ENCODE measurements around the gene PHIP. TPM values are rescaled to one million over a fixed set of nuclear protein-coding genes. Genes with fewer than 3 reads are reported as not detected.

PHIP gene
- total RNA-seq, 6 experiments from 2014 or later: 15.7 to 18.7 (median 17.6) TPM

DNA sequence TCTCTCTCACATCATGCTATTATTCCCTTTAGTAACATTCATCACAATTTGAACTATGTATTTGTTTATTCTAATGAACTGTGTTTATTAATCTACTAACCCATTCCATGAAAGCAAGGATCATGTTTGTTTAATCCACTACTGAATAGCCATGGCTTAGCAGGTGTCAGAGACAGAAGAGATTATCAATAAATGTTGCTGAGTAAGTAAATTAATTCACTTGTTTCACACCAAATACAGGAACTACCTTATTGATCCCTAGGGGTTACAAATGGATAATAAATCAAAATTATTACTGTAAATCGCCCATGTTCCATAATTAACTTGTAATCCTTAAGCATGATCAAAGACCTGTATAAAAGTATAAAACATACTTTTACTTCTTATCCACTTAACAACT lies 76.6 kb downstream of the PHIP start:
- TF ChIP-seq, protein P1, sequence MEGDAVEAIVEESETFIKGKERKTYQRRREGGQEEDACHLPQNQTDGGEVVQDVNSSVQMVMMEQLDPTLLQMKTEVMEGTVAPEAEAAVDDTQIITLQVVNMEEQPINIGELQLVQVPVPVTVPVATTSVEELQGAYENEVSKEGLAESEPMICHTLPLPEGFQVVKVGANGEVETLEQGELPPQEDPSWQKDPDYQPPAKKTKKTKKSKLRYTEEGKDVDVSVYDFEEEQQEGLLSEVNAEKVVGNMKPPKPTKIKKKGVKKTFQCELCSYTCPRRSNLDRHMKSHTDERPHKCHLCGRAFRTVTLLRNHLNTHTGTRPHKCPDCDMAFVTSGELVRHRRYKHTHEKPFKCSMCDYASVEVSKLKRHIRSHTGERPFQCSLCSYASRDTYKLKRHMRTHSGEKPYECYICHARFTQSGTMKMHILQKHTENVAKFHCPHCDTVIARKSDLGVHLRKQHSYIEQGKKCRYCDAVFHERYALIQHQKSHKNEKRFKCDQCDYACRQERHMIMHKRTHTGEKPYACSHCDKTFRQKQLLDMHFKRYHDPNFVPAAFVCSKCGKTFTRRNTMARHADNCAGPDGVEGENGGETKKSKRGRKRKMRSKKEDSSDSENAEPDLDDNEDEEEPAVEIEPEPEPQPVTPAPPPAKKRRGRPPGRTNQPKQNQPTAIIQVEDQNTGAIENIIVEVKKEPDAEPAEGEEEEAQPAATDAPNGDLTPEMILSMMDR (IDR thresholded peaks at IDR 0.05): no peak
- Mint-ChIP-seq H3K27ac (no peak overlapping the region), H3K4me3 (no peak overlapping the region), H3K36me3 (ENCODE audit: low read depth) (peaks cover 31% of the 10 kb centered on the region), H3K27me3 (ENCODE audit: insufficient read depth) (no peaks in the 10 kb centered on the region), H3K4me1 (ENCODE audit: low read depth) (peaks cover 21% of the 10 kb centered on the region), H3K9me3 (no peaks in the 10 kb centered on the region)
- no peak for DNase-seq

DNA sequence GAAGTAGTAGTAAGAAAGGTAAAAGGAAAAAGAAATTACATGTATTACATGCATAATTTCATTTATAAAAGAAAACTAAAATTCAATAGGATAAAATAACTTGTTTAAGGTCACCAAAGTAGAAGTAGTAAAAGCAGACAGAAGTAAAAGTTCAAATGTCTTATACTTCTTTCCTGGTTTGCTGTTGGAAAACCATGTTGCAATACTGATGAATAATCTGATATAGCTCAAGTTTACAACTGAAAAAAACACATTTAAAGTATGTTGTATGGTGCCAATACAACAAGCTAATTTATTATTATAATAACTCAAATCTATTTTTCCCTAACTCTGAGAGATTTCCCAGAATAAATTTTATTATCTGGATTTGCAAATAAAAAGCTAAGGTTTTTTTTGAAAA lies 78.3 kb downstream of the PHIP start:
- Mint-ChIP-seq H3K27ac (no peak overlapping the region), H3K36me3 (ENCODE audit: low read depth) (peaks cover 39% of the 10 kb centered on the region)
- DNase-seq: no peak

DNA sequence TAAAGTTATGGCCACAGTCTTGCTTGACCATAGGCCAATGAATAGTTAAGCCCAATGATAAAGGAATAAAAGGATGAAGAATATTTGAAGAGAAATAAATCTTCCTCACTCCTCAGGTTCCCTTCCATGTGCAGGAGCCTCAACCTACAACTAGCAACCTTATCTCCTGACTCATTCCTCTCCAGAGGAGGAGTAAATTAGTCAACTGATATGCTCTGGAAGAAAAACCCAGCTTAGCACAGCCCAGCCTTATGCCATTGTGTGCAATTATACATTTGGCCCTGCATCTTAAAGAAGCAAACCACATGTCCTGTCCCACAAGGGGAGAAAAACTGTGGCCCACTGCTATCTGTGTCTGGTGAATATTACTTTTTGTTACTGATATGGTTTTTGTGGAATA lies 82.1 kb downstream of the PHIP start:
- no peaks in the 10 kb centered on the region for H3K9me3 Mint-ChIP-seq
- H3K4me3 Mint-ChIP-seq: no peak overlapping the region
- H3K27ac Mint-ChIP-seq: no peak overlapping the region
- TF ChIP-seq, protein P1 (IDR thresholded peaks at IDR 0.05): no peak
- no peak for DNase-seq
- peaks cover 53% of the 10 kb centered on the region for H3K36me3 Mint-ChIP-seq (ENCODE audit: low read depth)
- no peaks in the 10 kb centered on the region for H3K27me3 Mint-ChIP-seq (ENCODE audit: insufficient read depth)
- H3K4me1 Mint-ChIP-seq (ENCODE audit: low read depth): 0 out of 2 replicates have a peak, but pooled peaks cover 4% of the 10 kb centered on the region

More for the DNA sequence above, 78.3 kb downstream of the PHIP start:
- Mint-ChIP-seq H3K9me3 (no peaks in the 10 kb centered on the region), H3K4me3 (no peak overlapping the region), H3K27me3 (ENCODE audit: insufficient read depth) (no peaks in the 10 kb centered on the region), H3K4me1 (ENCODE audit: low read depth) (peaks cover 5% of the 10 kb centered on the region; the same call in 1 of the 2 replicates)
- TF ChIP-seq, protein P1 (IDR thresholded peaks at IDR 0.05): no peak

DNA sequence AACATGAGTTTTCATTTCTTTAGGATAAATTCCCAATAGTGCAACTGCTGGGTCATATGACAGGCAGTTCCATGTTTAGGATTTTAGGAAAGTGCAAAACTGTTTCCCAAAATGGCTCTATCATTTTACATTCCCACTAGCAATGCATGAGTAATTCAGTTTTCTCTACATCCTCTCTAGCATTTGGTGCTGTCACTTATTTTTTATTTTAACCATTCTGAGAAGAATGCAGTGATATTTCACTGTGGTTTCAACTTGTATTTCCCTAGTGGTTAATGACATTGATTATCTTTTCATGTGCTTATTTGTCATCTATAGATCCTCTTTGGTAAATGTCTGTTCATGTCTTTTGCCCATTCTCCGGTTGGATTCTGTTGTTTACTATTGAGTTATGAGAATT lies 82.7 kb downstream of the PHIP start:
- peaks cover 59% of the 10 kb centered on the region for H3K36me3 Mint-ChIP-seq (ENCODE audit: low read depth)

DNA sequence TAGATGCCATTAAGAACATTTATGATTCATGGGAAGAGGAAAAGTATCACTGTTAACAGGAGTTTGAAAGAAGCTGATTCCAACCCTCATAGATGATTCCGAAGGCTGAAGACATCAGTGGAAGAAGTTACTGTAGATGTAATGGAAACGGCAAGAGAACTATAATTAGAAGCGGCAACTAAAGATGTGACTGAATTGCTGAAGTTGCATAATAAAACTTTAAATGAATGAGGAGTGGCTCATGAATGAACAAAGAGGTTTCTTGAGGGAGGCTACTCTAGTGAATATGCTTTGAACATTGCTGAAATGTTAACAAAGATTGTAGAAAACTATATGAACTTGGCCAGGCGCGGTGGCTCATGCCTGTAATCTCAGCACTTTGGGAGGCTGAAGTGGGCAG lies 84.1 kb downstream of the PHIP start:
- H3K36me3 Mint-ChIP-seq (ENCODE audit: low read depth): peaks cover 70% of the 10 kb centered on the region
- H3K27me3 Mint-ChIP-seq (ENCODE audit: insufficient read depth): no peaks in the 10 kb centered on the region
- no peak for DNase-seq
- H3K27ac Mint-ChIP-seq: no peak overlapping the region
- 0 out of 2 replicates have a peak, but pooled peaks cover 4% of the 10 kb centered on the region for H3K4me1 Mint-ChIP-seq (ENCODE audit: low read depth)
- TF ChIP-seq, protein P1 (IDR thresholded peaks at IDR 0.05): no peak
- no peaks in the 10 kb centered on the region for H3K9me3 Mint-ChIP-seq
- no peak overlapping the region for H3K4me3 Mint-ChIP-seq

More for the DNA sequence above, 82.7 kb downstream of the PHIP start:
- H3K27ac Mint-ChIP-seq: no peak overlapping the region
- no peaks in the 10 kb centered on the region for H3K9me3 Mint-ChIP-seq
- H3K4me1 Mint-ChIP-seq (ENCODE audit: low read depth): 0 out of 2 replicates have a peak, but pooled peaks cover 4% of the 10 kb centered on the region
- H3K4me3 Mint-ChIP-seq: no peak overlapping the region
- no peak for DNase-seq
- TF ChIP-seq, protein P1 (IDR thresholded peaks at IDR 0.05): no peak
- H3K27me3 Mint-ChIP-seq (ENCODE audit: insufficient read depth): no peaks in the 10 kb centered on the region

DNA sequence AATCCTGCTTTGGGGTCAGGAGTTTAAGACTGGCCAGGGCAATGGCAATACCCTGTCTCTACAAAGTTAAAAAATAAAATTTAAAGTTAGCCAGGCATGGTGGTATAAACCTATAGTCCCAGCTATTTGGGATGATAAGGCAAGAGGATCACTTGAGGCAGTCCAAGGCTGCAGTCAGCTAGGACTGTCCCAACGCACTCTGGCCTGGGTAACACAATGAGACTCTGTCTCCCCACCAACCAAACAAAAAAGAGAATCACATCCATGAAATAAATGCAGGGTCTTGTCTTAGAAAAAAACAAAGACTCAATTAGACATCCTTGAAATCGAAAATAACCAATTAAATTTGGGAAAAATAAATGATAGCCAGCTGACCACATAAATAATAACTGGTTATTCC lies 88.9 kb downstream of the PHIP start:
- Mint-ChIP-seq H3K4me3 (no peak overlapping the region), H3K36me3 (ENCODE audit: low read depth) (peaks cover 42% of the 10 kb centered on the region), H3K27ac (no peak overlapping the region), H3K27me3 (ENCODE audit: insufficient read depth) (no peaks in the 10 kb centered on the region), H3K4me1 (ENCODE audit: low read depth) (no peaks in the 10 kb centered on the region), H3K9me3 (no peaks in the 10 kb centered on the region)
- DNase-seq: no peak
- TF ChIP-seq, protein P1 (IDR thresholded peaks at IDR 0.05): no peak

All from HFFc6 (cell line).